K562 (cell line): ENCODE results near the gene IL5.

ENCODE experiments used
- ATF1 ChIP-seq, 2 experiments: fragments of 450-650 bp in 1 of 2; IDR thresholded peaks; 2 replicates each; pipeline ENCODE4 v1.6.1; 2016; ENCODE audit warnings: missing compliant biosample characterization in 1 of 2, missing genetic modification characterization in 1 of 2
- EZH2 ChIP-seq: IDR thresholded peaks from 2 replicates; pipeline ENCODE4 v1.6.1; 2012; ENCODE audit warnings: low read depth, mild to moderate bottlenecking, inconsistent platforms, low read length, borderline replicate concordance
- HDGF ChIP-seq: fragments of 450-650 bp; IDR thresholded peaks from 2 replicates; pipeline ENCODE4 v1.6.1; 2016
- LARP7 ChIP-seq: fragments of 450-650 bp; IDR thresholded peaks from 2 replicates; pipeline ENCODE4 v1.6.1; 2016
- NRF1 ChIP-seq, 2 experiments: fragments of 450-650 bp; IDR thresholded peaks in 1 of 2; conservative IDR thresholded peaks in 1 of 2; 2 replicates each; pipeline ENCODE4 v1.6.1; 2014; ENCODE audit warnings: mild to moderate bottlenecking in 2 of 2
- POLR2AphosphoS2 ChIP-seq: IDR thresholded peaks from 2 replicates; pipeline ENCODE4 v1.6.1; 2012; ENCODE audit warnings: low read length, improper control_type of control experiment
- POLR2AphosphoS5 ChIP-seq: IDR thresholded peaks from 2 replicates; pipeline ENCODE4 v1.6.1; 2011; ENCODE audit warnings: mild to moderate bottlenecking, low read depth, low read length, moderate library complexity; ENCODE audit not compliant: control insufficient read depth, insufficient read depth
- SMC3 ChIP-seq: conservative IDR thresholded peaks from 2 replicates; pipeline ENCODE4 v1.6.1; 2011; ENCODE audit warnings: low read depth, low read length, improper control_type of control experiment; ENCODE audit not compliant: insufficient read depth
- ZNF589 ChIP-seq: fragments of 200-800 bp; sonication (Bioruptor generic); IDR thresholded peaks from 2 replicates; pipeline ENCODE4 v1.6.1; 2016; ENCODE audit warnings: low read depth, missing genetic modification characterization, missing compliant biosample characterization
- TF ChIP-seq, protein P1 (sequence below): fragments of 450-650 bp; formaldehyde crosslinking; IDR thresholded peaks from 2 replicates; pipeline ENCODE4 v1.4.0; 2020; ENCODE audit warnings: mild to moderate bottlenecking, moderate library complexity
- TF ChIP-seq, protein P2 (sequence below), 3 experiments: IDR thresholded peaks in 2 of 3; conservative IDR thresholded peaks in 1 of 3; 2 replicates each; pipeline ENCODE4 v1.5.1; 2011 to 2012; ENCODE audit warnings: low read length in 3 of 3, mild to moderate bottlenecking in 3 of 3, control low read depth in 2 of 3, improper control_type of control experiment in 1 of 3, inconsistent platforms in 1 of 3, low read depth in 1 of 3, mixed read lengths in 1 of 3, moderate library complexity in 1 of 3; ENCODE audit not compliant: insufficient read depth in 2 of 3
- TF ChIP-seq, protein P3 (sequence below): fragments of 250-450 bp; sonication (Bioruptor Pico); IDR thresholded peaks from 2 replicates; pipeline ENCODE4 v1.6.1; 2021; ENCODE audit warnings: mild to moderate bottlenecking
- TF ChIP-seq, protein P4 (sequence below), 2 experiments: IDR thresholded peaks; 2 replicates each; pipeline ENCODE4 v1.6.1; 2011; ENCODE audit warnings: borderline replicate concordance in 1 of 2, control low read depth in 1 of 2, low read depth in 1 of 2, low read length in 1 of 2, mild to moderate bottlenecking in 1 of 2, mixed read lengths in 1 of 2, moderate library complexity in 1 of 2; ENCODE audit not compliant: insufficient read depth in 1 of 2, insufficient read length in 1 of 2, poor library complexity in 1 of 2, severe bottlenecking in 1 of 2; ENCODE audit errors: extremely low read depth in 1 of 2

DNA sequence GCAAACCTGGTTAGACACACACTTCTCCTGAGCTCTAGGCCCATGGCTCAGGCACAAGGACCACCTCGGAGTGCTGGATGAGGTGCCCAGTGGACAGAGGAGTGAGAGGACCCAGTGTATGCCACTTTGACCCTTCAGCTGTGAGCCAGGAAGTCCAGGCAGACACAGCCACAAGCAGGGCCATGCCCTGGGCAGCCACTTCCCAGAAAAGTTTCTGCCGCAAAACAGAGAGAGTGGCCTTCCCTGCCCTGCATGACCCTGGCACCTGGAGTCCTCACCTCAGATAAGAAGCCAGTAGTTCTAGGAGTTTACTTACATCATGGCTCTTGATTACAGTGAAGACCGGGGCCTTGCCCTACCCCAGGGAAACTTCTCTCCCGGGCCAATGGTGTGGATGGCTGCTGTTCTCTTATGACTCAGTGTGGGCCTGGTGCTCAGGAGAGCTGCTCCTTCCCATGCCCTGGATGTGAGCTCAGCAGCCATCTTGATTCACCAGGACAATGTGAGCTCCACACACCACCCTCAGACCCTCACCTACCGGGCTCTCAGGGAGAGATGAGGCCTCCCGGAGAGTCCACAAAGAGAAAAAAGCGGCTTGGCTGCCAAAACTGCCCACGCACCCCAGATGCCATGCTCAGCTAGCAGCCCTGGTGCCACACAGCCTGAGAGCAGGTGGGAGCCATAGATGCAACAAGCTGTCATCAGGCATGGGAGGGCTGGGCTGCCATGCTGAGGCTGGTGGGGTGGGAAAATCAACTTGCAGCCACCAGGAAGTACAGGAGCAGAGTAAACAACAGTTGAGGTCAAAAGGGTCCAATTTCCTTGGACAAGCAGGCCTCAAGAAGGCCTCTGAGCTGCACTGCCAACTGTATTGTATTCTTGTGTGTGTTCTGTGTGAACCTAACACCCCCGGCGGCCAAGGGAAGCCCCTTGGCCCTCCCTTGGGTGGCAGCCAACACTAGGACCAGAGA lies 41.1 kb downstream of the IL5 start:
- TF ChIP-seq EZH2 (no peak), POLR2AphosphoS5 (no peak), NRF1 (conservative IDR thresholded peaks at IDR 0.05 in 1 of 2, IDR thresholded peaks at IDR 0.05 in 1 of 2) (no peak), ZNF589 (CRISPR knock-in tag) (no peak), SMC3 (no peak), POLR2AphosphoS2 (no peak), LARP7 (no peak), ATF1 (CRISPR knock-in tag; IDR thresholded peaks at IDR 0.05) (no peak), ATF1 (tag; IDR thresholded peaks at IDR 0.05) (no peak), HDGF (no peak)
- TF ChIP-seq, protein P1, sequence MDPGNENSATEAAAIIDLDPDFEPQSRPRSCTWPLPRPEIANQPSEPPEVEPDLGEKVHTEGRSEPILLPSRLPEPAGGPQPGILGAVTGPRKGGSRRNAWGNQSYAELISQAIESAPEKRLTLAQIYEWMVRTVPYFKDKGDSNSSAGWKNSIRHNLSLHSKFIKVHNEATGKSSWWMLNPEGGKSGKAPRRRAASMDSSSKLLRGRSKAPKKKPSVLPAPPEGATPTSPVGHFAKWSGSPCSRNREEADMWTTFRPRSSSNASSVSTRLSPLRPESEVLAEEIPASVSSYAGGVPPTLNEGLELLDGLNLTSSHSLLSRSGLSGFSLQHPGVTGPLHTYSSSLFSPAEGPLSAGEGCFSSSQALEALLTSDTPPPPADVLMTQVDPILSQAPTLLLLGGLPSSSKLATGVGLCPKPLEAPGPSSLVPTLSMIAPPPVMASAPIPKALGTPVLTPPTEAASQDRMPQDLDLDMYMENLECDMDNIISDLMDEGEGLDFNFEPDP (CRISPR knock-in tag), result no peak
- TF ChIP-seq, protein P2, sequence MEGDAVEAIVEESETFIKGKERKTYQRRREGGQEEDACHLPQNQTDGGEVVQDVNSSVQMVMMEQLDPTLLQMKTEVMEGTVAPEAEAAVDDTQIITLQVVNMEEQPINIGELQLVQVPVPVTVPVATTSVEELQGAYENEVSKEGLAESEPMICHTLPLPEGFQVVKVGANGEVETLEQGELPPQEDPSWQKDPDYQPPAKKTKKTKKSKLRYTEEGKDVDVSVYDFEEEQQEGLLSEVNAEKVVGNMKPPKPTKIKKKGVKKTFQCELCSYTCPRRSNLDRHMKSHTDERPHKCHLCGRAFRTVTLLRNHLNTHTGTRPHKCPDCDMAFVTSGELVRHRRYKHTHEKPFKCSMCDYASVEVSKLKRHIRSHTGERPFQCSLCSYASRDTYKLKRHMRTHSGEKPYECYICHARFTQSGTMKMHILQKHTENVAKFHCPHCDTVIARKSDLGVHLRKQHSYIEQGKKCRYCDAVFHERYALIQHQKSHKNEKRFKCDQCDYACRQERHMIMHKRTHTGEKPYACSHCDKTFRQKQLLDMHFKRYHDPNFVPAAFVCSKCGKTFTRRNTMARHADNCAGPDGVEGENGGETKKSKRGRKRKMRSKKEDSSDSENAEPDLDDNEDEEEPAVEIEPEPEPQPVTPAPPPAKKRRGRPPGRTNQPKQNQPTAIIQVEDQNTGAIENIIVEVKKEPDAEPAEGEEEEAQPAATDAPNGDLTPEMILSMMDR (IDR thresholded peaks at IDR 0.05 in 2 of 3, conservative IDR thresholded peaks at IDR 0.05 in 1 of 3; ENCODE audit: insufficient read depth in 2 of 3, low read depth in 1 of 3, low read length in 3 of 3), result no peak
- TF ChIP-seq, protein P3, sequence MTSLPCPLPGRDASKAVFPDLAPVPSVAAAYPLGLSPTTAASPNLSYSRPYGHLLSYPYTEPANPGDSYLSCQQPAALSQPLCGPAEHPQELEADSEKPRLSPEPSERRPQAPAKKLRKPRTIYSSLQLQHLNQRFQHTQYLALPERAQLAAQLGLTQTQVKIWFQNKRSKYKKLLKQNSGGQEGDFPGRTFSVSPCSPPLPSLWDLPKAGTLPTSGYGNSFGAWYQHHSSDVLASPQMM (CRISPR knock-in tag), result no peak
- TF ChIP-seq, protein P4, sequence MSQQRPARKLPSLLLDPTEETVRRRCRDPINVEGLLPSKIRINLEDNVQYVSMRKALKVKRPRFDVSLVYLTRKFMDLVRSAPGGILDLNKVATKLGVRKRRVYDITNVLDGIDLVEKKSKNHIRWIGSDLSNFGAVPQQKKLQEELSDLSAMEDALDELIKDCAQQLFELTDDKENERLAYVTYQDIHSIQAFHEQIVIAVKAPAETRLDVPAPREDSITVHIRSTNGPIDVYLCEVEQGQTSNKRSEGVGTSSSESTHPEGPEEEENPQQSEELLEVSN (IDR thresholded peaks at IDR 0.05; ENCODE audit: borderline replicate concordance in 1 of 2, extremely low read depth in 1 of 2, insufficient read depth in 1 of 2, insufficient read length in 1 of 2, low read depth in 1 of 2, low read length in 1 of 2, poor library complexity in 1 of 2, severe bottlenecking in 1 of 2), result no peak
